ENCODE measurements around the gene PLGRKT.

DNA sequence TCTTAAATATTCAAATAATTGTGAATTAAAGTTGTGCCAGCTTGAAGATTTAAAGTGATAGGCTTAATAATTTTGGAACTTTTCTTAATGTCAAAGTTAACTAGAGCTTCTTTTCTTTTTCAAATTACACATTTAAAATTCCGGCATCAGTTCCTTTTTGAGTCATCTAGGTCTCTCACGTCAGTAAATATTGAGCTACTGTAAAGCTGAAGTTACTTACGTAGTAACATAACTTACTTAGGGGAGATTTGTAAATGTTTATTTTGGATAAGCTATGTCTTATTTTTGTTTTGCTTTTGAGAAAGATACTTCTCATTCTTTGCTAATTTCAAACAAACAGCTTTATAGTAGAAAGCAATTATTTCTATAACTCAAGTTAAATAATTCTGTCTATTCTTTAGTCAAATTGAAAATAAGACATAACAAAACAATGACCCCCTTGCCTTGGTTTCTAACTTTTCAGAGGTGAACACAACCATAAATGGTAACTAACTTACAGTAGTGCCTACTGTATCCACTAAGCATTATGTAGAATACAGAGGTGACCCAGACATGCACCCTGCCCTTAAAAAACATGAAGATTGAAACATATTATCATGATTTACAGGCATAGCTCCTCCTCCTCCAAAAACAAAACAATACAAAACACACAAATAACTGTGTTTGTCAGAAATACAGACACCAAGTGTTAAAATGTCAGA lies 42.4 kb upstream of the PLGRKT start:
- TF ChIP-seq, protein P1, sequence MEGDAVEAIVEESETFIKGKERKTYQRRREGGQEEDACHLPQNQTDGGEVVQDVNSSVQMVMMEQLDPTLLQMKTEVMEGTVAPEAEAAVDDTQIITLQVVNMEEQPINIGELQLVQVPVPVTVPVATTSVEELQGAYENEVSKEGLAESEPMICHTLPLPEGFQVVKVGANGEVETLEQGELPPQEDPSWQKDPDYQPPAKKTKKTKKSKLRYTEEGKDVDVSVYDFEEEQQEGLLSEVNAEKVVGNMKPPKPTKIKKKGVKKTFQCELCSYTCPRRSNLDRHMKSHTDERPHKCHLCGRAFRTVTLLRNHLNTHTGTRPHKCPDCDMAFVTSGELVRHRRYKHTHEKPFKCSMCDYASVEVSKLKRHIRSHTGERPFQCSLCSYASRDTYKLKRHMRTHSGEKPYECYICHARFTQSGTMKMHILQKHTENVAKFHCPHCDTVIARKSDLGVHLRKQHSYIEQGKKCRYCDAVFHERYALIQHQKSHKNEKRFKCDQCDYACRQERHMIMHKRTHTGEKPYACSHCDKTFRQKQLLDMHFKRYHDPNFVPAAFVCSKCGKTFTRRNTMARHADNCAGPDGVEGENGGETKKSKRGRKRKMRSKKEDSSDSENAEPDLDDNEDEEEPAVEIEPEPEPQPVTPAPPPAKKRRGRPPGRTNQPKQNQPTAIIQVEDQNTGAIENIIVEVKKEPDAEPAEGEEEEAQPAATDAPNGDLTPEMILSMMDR (IDR thresholded peaks at IDR 0.05) = no peak
- no peak for TF ChIP-seq POLR2A (IDR thresholded peaks at IDR 0.05)
